ENCODE data around the gene CDK11A.

- no peak for TF ChIP-seq EZH2 (IDR thresholded peaks at IDR 0.05)
- TF ChIP-seq POLR2AphosphoS5 (IDR thresholded peaks at IDR 0.05; ENCODE audit: borderline replicate concordance, low read depth, low read length): no peak
These were observed 24.6 kb upstream of the CDK11A start for GRCh38 chr1:1748686-1749321.

Data from SK-N-MC (cell line).